GM19240 (cell line): ENCODE measurements around the gene SLC5A12.
"Not testable (repeated sequence)": the region's sequence is repeated elsewhere in the genome, so short reads cannot be mapped to it uniquely, and the experiment has no call there.

ENCODE experiments used
- DNase-seq: peaks from one replicate; pipeline ENCODE4 v3.0.0; 2011; ENCODE audit warnings: low spot score; ENCODE audit not compliant: insufficient read length

SLC5A12 gene

GRCh38 chr11:26655287-26655686 is 66.6 kb downstream of the SLC5A12 start:
- no peak for DNase-seq

DNA sequence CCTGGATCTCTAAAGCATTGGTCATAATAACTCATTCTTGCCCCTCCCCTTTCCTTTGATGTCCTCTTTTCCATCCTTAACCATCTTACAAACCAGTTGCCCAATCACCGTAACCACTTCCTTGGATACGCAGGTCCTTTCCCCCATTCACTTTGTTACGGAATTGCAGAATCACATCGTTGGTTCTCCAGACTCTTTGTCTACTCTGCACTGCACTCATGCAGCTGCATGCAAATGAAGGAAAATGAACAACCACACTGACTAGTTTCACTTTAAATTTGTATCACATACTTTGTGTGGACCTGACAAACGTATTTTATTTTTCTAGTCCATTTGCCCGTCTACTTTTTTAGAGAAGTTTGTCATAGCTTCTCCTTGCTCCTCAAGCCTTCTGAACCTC is 69.9 kb downstream of the SLC5A12 start:
- no peak for DNase-seq

- peak; percentile 1 for DNase-seq
Measured at GRCh38 chr11:26649884-26650283, 72.0 kb downstream of the SLC5A12 start.

DNA sequence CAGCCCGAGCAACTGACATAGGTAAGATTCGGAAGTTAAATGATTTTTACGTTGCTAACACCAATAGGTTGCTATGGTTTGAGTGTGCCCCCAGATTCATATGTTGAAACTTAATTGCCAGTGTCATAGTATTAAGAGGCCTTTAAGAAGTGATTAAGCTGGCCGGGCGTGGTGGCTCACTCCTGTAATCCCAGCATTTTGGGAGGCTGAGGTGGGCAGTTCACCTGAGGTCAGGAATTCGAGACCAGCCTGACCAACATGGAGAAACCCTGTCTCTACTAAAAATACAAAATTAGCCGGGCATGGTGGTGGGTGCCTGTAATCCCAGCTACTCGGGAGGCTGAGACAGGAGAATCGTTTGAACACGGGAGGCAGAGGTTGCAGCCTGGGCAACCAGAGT is 78.5 kb downstream of the SLC5A12 start:
- not testable (repeated sequence) for DNase-seq

DNA sequence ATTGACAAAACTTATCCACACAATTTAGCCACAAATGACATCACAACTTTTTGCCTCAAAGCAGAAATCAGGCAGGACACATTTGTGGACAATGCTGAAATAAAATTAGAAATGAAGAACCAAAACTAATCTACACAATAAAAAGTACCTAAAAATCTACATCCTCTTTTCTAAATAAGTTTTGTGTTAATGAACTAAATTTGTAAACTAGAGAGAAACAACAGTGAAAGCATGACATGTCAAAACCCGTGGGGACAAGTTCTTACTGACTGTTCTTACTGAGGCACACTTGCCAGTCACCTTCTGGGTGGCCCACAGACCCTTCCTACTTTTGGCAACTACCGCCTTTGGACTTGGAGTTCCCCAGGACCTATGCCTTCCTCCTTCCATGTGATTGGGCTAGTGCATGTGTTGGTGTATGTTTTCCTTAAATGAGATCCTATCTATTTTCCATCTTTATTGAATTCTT is 89.1 kb downstream of the SLC5A12 start:
- DNase-seq = no peak

GRCh38 chr11:26626346-26626745 is 95.5 kb downstream of the SLC5A12 start:
- no peak for DNase-seq

- no peak for DNase-seq
Measured at GRCh38 chr11:26623076-26623659, 98.7 kb downstream of the SLC5A12 start.

DNA sequence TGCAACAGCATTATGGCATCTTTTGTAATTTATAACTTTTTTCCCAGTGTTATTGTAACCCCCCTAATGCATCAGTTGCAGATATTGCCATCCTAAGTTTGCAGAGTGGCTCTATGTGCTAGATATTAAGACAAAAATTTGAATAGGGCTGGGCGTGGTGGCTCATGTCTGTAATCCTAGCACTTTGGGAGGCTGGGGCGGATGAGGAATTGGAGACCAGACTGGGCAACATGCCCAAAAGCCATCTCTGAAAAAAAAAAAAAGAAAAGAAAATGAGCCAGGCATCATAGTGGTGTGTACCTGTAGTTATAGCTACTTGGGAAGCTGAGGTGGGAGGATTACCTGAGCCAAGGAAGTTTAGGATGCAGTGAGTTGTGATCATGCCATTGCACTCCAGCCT is 99.7 kb downstream of the SLC5A12 start:
- no peak for DNase-seq

GRCh38 chr11:26621132-26621531 is 100.7 kb downstream of the SLC5A12 start:
- no peak for DNase-seq

DNA sequence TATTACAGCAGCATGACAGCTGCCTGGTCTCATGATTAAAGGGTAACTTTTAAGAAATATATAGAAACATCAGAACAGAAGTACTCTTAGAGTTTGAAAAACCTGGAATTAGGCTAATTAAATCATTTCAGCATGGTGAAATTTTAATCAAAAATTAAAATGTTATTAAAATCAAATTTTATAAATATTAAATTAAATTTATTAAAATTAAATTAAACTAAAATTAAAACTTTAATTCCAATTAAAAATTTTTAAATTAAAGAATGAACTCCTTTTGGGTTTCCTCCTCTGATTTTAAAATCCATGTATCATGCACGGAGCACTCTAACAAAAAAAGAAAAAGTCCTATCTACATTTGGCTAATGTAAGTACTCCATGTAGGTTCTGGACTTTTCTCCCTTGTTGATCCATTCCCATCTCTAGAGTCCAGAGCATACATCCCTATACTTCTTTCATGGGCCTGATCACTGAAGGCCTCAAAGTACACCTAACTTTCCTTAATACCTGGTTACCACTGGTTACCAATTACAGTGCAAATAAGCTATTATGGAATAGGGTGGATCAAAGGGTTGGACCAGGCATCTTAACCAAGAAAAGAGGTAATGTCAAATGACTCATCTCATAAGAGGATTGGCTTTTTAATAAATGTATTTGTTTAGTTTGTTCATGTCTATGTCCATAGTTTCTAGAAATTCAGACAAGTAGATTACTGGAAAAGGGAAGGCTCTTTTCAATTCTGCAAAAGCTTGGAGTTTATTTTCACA is 101.4 kb downstream of the SLC5A12 start:
- no peak for DNase-seq

GRCh38 chr11:26618441-26618840 is 103.4 kb downstream of the SLC5A12 start:
- no peak for DNase-seq
